ENCODE data around the gene ZBTB46.

Gene ZBTB46

DNA sequence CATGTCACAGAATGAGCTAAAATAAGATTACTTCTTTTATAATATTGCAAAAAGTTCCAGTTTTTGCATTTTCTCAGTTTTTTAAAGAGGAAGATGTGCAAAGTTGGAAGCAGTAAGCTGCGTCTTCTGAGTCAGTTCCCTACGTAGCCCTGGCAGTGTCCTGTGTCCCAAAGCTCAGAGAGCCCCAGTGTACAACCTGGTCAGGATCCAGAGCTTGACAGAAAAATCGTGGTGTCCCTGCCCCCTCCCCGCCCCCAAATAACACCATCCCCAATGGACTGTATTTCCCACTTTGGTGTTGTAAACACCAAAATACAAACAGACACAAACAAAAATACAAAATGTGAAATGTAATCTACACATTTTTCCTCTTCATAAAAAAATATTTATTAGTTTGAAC is 86.9 kb downstream of the ZBTB46 start:
- DNase-seq: no peak

DNA sequence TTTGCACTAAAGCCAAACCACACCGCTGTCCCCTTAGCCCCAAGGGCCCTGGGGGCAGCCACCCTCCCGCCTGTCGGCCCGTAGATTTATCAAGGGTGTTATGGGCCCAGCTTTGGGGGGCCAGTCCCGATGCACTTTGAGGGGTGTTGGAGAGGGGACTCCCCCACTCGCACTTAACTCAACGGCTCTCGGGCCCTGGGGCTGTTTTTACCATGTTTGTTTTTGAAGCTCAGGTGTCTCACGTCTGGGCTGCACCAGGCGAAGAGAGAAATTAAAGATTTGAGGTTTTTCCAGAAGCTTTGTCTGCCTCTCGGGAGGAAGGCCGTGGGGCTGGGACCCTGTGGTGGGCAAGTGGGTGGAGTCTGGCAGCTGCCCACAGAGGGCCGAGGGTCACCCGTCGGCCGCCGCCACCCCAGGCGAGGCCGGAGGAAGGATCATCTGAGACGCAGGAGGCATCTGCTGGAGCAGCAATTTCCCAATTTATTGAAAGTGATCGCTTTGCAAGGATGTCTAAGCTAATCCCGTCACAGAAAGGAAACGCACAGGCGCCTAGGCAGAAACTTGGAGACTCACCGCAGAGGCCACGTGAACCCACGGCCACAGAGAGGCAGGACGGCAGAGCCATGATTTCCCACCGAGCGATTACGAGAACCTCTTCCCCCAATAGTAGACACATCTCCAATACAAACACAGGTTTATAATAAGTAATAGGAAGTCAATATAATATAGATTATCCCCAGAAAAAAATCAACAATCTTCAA is 87.7 kb downstream of the ZBTB46 start:
- no peak for DNase-seq

DNA sequence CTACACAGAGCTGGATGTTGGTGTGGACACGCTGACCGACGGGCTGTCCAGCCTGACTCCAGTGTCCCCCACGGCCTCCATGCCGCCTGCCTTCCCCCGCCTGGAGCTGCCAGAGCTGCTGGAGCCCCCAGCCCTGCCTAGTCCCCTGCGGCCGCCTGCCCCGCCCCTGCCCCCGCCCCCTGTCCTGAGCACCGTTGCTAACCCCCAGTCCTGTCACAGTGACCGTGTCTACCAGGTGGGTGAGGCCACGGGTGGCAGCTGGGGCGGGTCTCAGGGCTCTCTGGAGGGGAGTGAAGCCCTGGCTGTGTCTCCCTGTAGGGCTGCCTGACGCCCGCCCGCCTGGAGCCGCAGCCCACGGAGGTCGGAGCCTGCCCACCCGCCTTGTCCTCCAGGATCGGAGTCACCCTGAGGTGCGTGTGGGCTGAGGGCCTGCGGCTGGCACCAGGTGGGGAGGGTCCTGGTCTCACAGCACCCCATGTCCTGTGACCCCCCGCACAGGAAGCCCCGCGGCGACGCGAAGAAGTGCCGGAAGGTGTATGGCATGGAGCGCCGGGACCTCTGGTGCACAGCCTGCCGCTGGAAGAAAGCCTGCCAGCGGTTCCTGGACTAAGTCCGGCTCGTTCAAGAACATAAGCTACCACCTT is 88.6 kb downstream of the ZBTB46 start:
- DNase-seq: no peak

DNA sequence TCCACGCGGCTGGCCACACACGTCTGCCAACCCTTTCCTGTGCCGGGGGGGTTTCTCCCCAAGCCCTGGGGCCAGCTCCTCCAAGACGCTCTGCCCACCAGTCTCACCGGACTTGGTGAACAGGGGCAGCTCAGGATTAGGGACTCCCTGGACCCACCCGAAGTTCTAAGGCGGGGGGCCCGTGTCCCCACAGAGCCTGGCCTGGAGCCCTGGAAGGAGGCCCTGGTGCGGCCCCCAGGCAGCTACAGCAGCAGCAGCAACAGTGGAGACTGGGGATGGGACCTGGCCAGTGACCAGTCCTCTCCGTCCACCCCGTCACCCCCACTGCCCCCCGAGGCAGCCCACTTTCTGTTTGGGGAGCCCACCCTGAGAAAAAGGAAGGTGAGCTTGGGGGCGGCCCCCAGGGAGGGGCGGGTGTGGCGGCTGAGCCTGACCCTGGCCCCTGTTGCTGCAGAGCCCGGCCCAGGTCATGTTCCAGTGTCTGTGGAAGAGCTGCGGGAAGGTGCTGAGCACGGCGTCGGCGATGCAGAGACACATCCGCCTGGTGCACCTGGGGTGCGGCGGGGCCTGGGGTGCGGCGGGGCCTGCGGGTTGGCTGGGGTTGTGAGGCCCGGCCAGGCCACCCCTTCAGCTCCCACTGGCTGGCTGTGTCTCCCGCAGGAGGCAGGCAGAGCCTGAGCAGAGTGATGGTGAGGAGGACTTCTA is 89.2 kb downstream of the ZBTB46 start:
- DNase-seq: no peak

DNA sequence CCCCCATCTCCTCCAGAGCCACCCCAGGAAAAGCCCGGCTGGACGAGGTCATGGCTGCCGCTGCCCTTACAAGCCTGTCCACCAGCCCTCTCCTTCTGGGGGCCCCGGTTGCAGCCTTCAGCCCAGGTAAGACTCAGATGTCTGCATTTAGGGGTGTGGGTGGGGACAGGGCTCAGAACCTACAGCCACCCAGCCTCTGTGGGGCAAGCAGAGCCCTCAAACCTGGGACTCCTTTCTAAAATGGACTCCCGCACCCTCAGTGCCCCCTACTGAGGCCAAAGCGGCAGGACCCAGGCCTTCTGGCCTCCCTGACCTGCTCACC is 89.7 kb downstream of the ZBTB46 start:
- DNase-seq: no peak

DNA sequence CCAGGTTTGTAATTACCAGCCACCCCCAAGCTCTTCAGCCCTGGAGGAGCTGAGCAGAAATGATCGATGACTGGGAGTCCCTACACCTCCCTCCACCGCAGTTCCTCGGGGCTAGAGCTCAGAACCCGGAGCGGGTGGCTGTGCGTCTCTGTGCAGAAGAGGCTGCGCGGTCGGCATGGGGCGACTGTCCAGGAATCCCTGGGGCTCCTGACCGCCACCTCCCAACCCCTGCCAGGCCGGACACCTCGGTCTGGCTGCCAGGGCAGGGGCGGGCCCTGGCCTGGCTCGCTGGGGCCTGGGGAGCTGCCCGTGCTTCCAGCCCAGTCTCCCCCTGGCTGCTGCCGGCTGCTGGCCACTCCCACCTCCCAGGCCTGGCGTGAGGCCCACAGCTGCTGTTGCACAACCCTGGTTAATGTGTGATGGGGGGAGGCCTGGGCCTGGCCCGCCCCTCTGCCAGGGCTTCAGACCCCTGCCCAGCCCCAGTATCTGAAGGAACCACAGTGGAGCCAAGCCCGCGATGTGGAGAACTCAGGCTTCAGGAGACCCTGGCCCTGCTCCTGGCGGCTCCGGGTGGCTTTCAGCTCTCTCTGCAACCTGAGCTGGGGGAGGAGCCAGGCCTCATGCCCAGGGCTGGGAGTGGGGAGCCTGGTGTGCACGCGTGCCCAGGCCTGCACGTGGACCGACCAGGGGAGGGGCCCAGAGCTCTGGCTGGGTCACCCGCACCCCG is 90.3 kb downstream of the ZBTB46 start:
- DNase-seq: peak; percentile 43

DNA sequence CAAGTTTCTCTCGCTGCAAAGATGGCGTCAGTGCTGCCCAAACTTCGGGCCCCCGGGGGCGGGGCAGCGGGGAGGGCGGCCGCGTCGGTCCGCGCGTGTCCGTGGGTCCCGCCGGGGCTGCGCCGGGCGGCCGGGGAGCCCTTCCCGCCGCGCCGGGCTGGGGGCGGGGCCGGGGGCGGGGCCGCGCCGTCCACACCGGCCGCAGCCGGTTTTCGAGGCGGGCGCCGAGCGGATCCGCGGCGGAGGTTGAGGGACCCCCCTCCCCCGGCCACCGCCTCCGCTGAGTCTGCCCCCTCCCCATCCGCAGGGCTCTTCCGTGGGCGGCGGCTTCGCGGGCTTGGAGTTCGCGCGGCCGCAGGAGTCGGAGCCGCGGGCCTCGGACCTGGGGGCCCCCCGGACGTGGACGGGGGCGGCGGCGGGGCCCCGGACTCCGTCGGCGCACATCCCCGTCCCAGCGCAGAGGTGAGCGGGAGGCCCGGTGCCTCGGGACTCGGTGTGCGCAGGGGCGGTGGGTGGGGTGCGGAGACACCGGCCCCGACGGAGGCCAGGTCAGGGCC is 90.9 kb downstream of the ZBTB46 start:
- DNase-seq: peak; percentile 73

DNA sequence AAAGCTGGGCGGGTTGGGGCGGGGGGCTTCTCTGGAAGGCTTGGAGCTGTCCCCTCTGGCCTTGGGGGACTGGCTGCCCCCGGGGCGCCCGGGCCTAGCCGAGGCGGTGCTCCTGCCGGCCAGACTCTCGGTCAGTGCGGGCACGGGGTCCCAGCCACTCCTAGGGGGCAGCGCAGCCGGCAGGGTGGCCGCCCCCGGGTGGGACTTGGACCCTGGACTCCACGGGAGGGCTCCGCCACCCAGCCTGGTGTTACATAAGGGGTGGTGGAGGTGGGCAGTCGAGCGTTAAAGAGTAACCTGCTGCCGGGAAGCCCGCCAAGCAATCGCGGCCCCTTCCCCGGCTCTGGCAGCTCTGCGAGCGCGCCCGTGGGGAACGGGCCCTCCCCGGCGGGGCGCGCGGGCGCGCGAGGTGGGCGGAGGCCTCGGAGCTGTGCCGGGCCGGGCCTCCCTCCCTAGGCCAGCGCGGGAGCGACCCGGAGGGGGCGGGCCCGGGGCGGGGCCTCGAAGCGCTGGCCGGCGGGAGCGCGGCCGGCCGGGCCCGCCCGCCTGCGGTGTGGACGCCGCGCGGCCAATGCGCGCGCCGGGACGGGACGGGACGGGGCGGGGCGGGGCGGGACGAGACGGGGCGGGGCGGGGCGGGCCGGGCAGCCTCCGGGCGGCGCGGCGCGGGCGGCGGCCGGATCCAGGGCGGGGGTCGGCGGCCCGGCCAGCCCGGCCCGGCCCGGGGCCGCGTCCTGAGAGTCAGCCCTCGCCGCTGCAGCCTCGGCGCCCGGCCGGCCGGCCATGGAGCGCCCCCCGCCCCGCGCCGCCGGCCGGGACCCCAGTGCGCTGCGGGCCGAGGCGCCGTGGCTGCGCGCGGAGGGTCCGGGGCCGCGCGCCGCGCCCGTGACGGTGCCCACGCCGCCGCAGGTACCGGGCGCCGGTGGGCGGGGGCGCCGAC is 91.7 kb downstream of the ZBTB46 start, which contains the start of gene SLC2A4RG:
Gene SLC2A4RG, plus strand, starts transcription at position 647 of the 940 bp plus-strand sequence. Its CDS starts 137 bp downstream, at position 784.
- DNase-seq: peak; percentile 83

DNA sequence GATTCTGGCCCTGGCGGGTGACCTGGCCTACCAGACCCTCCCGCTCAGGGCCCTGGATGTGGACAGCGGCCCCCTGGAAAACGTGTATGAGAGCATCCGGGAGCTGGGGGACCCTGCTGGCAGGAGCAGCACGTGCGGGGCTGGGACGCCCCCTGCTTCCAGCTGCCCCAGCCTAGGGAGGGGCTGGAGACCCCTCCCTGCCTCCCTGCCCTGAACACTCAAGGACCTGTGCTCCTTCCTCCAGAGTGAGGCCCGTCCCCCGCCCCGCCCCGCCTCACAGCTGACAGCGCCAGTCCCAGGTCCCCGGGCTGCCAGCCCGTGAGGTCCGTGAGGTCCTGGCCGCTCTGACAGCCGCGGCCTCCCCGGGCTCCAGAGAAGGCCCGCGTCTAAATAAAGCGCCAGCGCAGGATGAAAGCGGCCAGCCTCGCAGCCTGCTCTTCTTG is 92.4 kb downstream of the ZBTB46 start:
- DNase-seq: peak; percentile 36

DNA sequence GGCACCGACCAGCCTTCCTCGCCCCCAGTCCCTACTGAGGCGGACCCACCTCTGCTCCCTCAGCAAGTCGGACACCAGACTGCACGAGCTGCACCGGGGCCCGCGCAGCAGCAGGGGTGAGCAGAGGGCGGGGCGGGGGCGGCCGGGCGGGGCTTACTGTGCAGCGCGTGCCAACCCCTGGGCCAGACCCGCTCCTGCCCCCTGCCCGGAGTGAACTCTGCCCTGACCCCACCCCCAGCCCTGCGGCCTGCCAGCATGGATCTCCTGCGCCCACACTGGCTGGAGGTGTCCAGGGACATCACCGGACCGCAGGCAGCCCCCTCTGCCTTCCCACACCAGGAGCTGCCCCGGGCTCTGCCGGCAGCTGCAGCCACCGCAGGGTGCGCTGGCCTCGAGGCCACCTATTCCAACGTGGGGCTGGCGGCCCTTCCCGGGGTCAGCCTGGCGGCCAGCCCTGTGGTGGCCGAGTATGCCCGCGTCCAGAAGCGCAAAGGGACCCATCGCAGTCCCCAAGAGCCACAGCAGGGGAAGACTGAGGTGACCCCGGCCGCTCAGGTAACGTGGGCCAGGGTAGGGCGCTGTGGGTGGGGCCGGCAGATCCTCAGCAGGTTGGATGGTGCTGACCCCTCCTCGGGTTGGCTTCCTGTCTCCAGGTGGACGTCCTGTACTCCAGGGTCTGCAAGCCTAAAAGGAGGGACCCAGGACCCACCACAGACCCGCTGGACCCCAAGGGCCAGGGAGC is 92.9 kb downstream of the ZBTB46 start:
- peak; percentile 35 for DNase-seq

DNA sequence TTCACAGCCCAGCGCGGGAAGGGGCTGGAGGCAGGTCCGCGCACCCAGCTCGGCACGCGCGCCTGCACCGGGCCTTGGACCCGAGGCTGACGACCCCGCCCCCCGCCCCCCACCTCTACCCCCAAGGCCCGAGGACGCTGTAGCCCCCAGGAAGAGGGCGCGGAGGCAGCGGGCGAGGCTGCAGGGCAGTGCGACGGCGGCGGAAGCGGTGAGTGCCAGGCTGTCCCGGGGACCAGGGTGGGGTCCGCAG is 93.4 kb downstream of the ZBTB46 start:
- DNase-seq: no peak

DNA sequence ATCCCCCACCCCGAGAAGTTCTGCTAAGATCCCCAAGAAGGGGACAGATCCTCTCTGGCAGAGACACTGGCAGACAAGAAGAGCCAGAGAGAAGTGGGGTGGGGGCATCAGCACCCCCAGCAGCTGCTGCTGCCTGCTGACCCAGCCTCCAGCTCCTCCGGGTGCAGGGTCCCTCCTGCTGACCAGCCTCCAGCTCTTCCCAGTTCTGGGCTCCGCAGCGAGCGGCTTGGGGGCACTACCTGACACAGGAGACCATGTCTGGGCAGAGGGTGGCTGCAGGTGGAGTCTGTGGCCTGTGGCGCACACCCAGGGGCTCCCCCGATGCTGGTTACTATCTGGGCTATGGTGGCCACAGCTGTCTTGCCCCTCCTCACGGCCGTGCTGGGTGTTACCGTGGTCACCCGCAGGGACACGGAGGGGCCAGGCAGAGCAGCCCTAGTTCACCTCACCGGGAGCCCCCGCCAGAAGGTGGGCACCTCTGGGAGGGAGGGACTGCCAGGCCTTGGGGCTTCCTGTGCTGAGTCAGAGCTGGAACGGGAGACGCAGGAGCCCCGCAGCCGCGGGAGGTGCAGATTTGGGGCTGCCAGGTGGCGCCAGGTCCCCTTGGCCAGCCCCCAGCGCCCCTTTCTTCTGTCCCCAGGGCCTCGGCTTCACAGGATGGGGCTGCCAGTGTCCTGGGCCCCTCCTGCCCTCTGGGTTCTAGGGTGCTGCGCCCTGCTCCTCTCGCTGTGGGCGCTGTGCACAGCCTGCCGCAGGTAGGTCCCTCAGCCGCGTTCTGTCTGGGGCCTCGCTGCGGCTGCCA is 94.0 kb downstream of the ZBTB46 start:
- DNase-seq: peak; percentile 56

DNA sequence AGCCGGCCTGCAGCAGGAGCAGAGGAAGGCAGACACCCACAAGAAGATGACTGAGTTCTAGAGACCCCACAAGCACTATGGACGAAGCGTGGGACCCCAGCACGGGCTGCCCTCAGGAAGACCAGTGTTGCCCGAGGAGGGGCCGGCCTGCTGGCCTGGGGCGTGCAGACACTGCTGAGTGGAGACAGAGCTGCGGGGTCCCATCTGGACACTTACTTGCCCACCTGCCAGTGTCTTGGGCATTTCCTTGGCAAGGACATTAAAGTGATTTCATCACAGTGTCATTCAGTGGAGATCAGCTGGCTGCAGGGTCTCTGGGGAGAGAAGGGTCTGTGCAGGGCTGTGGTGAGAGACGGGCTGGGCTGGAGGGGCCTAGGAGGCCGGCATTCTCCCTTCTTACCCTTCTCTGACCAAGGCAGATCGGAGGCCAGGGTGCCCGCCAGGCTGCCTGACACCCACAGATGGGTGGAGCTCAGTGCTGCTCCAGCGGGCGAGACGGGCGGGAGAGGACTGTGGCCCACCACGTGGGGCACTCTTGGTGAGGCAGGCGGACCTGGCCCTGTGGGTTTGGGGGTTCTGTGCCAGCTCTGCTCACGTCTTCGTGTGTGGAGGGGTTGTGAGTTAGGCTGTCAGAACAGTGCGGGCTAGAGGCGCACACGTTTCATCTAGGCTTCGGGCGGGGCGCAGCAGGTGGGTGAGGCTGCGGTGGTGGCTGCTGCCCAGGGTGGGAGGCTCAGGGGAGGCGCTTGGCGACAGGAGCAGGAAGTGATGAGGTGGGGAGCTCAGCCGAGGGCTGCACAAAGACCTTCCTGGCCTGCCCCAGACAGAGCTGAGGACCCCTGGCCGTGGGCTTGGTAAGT is 95.0 kb downstream of the ZBTB46 start, which contains the start of gene LIME1:
Gene LIME1, plus strand, starts transcription at position 806 of the 860 bp plus-strand sequence. CDS start 886 bp downstream, outside the sequence.
- peak; percentile 84 for DNase-seq

DNA sequence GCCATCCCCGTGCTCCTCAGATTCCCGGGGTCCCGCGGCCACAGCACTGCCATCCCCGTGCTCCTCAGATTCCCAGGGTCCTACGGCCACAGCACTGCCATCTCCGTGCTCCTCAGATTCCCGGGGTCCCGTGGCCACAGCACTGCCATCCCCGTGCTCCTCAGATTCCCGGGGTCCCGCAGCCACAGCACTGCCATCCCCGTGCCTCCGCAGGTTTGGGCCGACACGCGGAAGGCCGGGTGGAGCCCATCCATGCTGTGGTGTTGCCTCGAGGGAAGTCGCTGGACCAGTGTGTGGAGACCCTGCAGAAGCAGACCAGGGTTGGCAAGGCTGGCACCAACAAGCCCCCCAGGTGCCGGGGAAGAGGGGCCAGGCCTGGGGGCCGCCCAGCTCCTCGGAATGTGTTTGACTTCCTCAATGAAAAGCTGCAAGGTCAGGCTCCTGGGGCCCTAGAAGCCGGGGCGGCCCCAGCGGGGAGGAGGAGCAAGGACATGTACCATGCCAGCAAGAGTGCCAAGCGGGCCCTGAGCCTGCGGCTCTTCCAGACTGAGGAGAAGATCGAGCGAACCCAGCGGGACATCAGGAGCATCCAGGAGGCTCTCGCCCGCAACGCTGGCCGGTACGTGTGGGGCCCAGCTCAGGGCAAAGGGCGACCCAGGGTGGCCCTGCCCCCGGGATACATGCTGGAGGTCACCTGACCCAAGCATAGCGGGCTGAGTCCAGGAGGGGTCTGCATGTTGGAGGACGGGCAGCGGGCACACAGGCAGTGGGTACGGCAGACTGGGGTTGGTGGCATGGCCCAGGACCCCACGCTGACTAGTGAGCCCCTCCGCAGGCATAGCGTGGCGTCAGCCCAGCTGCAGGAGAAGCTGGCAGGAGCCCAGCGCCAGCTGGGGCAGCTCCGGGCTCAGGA is 95.9 kb downstream of the ZBTB46 start:
- no peak for DNase-seq

DNA sequence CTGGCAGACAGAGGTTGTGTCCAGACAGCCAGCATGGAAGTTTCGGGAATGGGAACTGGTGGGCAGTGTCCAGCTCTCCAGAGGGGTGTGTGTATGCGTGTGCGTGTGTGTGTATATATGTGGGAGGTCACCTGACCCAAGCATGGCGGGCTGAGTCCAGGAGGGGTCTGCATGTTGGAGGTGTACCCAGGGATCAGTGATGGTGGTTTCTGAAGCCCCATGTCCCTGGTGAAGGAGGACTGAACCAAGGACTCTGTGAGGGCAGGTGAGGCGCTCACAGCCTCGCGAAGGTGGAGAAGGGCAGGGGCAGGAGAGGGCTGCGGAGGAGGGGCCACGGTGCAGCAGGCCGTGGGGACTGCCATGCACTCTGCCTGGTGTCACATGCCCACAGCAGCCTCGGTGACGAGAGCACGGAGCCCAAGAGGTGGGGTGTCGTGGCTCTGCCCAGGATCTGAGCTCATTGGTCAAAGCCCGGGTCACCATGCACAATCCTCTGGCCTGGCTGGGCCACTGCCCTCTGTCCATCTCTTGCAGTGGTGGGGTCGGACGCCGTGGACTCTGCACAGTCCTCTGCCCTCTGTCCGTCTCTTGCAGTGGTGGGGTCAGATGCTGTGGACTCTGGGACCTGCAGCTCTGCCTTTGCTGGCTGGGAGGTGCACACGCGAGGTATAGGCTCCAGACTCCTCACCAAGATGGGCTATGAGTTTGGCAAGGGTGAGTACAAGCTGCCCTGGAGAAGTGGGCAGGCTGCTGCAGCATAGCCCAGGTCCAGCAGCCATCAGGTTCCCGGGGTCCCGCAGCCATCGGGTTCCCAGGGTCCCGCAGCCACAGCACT is 96.7 kb downstream of the ZBTB46 start:
- no peak for DNase-seq

DNA sequence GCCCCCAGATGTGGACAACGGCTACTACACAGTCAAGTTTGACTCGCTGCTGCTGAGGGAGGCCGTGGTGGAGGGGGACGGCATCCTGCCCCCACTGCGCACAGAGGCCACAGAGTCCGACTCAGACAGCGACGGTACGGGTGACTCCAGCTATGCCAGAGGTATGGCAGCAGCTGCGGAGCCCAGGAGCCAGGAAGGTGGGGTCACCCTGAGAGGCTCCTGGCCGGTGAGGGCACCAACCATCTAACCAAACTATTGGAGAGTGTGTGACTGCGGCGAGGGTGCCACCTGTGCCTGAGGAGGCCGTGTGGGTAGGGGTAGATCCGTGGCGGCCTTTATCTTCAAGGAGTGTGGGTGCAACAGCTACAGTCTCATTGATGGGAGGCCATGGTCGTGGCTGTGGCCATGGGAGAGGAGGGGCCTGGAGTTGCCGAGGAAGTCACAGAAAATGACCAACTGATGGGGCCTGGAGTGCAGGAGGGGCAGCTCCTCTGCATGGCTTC is 97.4 kb downstream of the ZBTB46 start:
- DNase-seq: no peak

DNA sequence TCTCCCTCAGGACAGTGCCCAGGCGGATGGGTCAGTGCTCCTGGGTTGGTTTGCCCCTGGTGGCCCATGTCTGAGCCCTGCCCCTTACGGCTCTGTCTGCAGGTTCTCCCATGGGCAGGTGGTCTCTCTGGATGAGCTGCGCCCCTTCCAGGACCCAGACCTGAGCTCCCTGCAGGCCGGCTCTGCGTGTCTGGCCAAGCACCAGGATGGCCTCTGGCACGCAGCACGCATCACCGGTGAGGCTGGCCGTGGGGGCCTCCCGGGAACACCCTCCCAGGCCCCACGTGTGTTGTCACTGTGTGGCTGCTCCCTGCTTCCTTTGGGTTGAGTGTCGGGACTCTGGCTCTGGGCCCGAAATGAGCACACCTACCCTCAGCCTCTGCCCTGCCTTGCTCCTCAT is 97.9 kb downstream of the ZBTB46 start:
- no peak for DNase-seq

All from CD4-positive, alpha-beta T cell treated with Interleukin-12 subunit alpha and Interleukin-12 subunit beta, for 1 hour (primary cell).